ENCODE results near the gene GALNT18.

GALNT18 gene

DNA sequence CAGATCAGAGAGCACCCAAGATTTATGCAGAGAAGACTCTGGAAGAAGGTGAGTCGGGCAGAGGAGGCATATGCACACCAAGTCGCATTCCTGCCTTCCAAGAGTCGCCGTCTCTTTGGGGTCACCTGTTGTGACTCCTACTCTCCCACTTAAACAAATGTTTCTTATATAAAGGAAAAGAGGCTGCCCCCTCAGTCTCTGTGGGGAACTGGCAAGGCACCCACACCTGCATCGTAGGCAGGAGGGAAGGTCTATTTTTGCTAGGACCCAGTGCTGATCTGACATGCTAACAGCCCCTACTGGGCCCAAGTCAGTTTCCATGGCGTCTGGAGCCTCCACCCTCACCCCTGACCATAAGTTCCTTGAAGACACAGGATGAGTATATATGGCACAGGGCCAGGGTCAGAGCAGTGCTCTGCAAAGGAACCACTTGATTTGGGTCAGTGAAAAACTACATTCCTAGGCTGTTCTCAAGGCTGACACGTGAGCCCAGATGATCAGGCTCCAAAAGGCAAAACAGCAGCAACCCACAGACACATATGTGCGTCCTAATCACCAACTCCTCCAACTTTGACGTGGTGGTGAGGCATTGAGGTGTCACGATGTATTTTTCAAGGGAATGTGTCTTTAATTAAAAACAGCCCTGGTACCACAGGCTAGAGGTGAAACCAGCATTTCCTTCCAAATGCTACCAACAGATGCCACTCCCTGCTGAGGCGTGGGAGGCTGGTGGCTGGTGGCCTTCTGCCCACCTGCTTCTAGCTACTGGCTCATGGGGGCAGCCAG lies 213.2 kb downstream of the GALNT18 start:
- no peak for DNase-seq (ENCODE audit: low read depth in 2 of 2)

DNA sequence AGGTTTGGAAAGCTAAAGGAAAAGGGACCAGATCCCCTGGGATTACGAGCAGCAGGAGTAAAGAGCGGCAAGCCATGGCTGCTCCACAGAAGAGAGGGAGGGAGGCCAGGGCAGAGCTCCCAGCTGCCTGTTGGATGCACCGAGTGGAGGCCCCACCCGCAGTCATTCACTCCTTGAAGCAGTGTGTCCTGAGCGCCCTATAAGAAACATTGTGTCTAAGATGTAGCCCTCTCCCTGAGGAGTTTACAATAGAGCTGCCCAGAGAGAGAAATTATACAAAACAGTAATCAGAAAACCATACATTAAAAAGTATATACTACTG lies 214.1 kb downstream of the GALNT18 start:
- DNase-seq (ENCODE audit: low read depth in 2 of 2), result no peak

DNA sequence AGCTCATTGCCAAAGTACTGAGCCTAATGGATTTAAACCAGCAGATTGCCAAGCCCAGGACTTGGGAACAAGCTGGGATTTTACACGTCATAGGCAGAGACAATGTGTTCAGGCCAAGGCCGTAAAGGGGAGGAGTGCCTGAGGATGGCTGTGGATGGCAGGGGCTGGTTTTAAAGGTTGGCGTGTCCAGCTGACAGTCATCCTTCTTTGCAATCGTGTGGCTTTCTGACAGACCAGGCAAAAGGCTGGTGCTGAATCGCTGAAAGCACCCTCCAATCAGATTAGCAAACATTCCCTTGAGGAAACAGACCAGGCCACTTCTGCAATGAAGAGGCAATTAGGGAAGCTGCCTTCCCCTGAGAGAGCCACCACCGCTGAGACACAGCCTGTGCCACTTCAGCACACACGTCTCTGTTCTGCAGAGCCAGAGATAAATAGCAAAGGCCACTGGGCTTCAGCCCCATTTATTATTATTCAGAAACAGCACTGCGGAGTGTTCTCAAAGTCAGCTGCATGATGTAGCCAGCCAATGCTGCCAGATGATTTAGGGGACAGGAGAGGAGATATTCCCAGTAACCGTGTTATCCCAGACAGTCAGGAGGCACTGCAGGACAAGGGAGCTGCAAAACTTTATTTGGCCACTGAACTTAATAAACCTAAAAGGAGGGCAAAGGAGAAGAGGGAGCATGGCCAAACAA lies 214.6 kb downstream of the GALNT18 start:
- DNase-seq (ENCODE audit: low read depth in 2 of 2), result no peak

DNA sequence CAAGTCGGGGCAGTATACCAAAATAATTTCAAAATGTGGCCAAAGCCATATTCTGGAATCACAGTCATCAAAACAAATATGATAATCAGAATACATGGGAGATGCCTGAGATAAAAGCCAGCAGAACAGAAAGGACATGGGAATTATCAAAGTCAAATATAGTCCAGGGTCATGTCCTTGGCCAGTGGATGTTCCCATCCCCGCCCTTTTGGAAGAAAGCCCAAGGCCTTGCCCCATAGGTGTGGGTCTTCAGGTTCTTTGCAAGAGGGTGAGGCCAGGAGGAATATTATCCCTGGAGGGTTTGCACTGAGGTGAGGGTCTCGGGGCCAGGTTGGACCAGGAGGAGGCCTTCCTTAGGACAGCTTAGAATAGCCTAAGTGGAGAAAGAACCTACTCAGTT lies 215.2 kb downstream of the GALNT18 start:
- DNase-seq (ENCODE audit: low read depth in 2 of 2), result no peak

DNA sequence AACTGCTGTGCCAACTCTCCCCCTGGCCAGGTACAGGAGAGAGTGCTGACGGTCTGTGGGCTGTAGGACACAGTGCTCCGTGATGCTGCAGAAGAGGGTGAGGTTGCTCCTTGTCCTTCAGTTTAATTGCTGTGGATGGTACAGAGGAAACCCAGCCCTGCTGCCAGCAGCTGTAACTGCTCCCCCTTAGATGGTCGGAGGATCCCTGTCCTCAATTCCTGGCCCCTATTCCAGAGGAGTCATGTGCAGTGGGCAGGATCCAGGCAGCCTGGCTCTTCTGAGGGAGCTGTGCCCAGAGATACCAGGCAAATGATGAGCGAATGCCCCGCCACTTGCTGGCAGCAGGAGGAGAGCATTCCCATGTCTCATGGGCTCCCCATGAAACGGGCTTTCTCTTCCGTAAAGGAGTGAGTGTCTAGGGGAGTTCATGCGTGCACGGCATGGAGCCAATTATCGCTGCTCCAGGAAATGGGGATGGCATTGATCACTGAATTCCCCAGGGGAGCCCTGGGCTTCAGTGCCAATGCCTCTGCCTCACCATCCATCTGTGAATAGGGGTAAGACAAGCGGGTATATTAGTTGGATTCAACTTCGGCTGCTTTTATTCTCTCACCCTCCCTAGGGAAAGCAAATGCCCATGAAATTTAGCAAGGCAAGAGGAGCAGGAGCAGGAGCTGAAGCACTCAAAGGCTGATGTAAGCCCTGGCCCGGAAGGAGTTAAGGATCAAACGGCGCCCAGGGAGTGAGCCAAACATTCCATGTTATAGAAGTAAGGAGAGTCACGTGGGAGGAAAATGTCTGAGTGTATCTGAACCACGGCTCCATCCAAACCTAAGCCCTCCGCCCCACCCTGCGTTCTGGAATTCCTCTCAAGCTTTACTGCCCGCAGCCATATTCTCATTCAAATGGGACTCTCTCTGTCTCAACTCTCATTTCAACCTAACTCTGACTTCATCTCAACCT lies 217.8 kb downstream of the GALNT18 start:
- DNase-seq (ENCODE audit: low read depth in 2 of 2), result no peak

DNA sequence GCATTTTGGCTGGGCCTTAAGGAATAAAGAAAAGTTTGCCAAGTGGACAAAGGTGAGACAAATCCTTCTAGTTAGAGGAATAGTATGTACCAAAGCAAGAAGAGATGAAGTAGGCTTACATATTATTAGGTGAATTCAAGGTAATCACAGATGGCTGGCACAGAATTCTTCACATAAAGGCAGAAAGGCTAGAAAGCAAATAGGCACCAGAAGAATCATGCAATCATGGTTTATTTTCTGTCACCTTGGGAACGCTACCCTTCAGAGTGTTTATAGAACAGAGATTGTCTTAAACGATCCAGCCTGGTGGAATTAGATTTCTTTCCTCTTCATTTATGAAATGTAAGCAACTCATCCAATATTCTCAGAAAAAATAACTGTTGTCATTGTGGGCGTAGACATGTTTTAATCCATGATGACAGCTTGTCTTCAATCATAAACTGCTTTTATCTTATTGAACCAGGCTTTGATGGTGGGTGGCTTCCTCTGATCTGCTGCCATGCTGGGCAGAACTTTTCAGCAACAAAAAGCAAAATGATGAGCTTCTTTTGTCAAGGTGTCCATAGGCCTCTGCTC lies 219.8 kb downstream of the GALNT18 start:
- no peak for DNase-seq (ENCODE audit: low read depth in 2 of 2)

DNA sequence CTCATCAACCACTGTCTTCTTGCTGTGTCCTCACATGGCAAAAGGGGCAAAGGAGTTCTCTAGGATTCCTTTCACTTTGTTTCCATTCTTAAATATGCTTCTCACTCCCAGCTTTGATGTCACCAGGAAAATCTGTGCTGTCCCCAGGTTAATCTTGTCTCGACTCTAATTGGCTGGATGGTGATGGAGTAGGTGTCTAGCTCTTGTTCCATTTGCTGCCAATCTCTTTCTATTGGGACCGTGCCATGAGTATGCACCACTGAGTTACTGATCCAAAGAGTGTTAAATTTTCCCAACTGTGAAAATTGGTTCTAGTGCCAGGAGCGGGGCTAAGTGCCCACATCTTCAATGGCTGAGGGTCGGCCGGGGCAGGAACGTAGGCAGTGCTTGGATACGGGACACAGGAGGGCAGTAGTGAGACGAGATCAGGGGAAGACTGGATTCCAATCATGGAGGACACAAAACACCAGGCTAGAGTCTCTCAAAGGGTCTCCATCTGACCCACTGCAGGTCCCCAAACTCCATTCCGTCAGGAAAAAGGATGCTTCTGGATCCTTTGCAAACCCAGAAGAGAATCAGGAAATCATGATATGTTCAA lies 221.1 kb downstream of the GALNT18 start:
- DNase-seq (ENCODE audit: low read depth in 2 of 2), result no peak

DNA sequence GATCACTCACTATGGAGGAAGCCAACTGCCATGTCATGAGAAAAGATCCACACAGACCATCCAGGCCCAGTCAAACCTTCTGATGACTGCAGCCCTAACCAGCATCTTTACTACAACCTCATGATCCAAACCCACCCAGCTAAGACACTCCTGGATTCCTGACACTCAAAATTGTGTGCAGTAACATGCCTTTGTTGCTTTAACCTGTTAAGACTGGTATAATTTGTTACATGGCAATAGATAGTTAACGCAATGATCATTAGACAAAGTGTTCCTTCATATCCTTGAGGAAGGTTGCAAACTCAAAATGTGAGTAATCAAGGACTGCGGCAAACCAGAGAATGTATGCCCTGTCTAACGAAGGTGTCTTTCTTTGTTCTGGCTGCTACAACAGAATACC lies 221.7 kb downstream of the GALNT18 start:
- DNase-seq (ENCODE audit: low read depth in 2 of 2), result no peak

DNA sequence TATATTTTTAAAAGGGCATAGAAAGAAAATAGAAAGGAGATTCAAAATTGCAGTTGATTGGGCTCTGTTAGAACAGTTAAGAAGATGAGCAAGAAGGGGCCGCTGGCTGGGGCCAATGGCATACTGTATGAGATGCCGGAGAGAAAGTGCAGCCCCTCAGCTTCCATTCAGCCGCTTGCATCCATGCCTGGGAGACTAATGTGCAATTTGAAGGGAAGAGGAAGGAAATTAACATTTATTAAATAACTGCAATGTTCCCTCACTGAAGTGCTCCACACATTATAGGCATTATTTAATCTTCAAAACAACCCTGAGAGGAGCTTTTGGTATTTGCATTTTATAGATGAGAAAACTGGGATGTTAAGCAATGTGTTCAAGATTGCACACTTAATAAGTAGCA lies 224.0 kb downstream of the GALNT18 start:
- DNase-seq (ENCODE audit: low read depth in 2 of 2), result no peak

DNA sequence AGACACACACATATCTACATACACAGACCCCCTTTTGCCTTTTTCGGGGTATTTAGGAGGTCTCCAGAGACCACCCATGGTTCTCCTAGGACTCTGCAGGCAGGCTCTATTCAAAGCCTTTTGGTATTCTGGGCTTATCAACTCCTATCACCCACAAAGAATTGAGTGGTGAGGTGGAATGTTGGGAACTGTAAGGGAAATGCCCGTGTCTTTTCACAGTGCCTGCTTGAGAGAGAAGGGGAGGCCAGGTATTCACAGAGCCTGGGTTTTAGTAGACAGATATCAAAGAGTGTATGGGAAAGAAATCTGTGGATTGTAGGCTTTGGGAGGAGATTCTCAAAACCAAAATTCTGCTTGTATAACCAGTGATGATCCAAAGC lies 224.8 kb downstream of the GALNT18 start:
- DNase-seq (ENCODE audit: low read depth in 2 of 2), result no peak

DNA sequence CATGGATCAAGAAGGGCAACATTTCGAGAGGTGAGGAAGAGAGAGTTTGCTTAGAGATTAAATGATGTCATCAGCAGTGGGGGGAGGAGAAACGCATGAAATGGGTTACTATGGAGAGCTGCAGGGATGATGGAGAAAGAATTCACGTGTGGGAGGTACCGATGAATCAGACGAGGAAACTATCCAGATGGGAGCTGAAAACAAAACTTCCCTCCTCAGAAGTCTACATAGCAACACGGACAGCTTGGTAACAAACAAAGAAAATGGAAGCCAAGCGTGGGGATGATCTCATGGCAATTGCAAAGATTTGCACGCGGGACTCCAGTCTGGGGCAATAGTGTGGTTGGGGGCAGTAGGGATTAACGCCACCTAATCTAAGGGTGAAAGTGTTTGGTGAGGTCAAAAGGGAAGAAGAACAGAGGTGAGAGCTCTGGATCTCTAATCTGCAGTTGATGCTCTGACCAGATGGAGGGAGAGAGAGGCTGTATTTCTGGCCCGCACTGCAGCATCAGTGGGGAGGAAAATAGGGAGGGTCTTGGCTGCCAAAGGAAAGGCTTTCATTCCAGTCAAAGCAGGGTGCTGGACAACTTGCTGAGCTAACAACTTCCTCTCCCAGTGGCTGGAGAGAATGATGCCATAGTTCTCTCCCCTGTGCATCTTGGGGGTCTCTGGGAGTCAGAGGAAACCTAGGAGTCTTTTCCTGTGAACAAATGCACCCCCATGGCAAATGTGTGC lies 225.3 kb downstream of the GALNT18 start:
- DNase-seq (ENCODE audit: low read depth in 2 of 2), result no peak

DNA sequence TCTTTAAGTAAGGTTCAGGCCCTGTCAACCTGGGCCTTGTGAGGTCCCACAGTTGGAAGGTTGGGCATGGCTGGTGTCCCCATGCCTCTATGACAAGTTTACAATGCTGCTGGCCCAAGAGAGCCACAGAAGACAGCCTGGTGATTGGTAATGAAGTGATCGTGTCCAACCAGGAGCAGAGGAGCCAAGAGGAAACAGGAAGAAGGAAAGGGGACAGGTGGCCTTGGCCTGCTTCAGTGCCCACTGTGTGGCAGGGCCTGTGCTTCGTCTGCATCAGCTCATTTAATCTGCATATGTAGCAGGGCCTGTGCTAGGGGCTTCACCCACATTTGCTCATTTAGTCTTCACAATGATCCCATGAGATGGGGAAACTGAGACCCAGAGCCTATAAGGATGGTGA lies 226.7 kb downstream of the GALNT18 start:
- DNase-seq (ENCODE audit: low read depth in 2 of 2), result no peak

DNA sequence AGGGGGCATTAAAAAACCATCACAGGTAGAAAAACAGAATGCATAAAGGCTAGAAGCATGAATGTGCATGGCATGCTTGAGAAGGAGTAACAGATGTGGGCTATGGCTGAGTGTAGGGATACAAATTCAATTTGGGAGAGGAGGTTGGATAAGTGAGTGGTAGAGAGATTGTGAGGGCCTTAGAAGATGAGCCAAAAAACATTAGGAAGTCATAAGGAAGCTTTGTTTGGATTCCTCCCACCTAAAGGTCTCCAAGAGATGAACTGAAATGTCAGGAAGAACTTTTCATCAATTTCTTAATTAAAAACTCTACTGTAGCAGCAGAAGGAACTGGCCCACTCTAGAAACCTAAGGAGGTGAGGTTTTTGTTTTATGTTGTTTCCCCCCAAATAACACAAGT lies 227.6 kb downstream of the GALNT18 start:
- DNase-seq (ENCODE audit: low read depth in 2 of 2), result no peak

DNA sequence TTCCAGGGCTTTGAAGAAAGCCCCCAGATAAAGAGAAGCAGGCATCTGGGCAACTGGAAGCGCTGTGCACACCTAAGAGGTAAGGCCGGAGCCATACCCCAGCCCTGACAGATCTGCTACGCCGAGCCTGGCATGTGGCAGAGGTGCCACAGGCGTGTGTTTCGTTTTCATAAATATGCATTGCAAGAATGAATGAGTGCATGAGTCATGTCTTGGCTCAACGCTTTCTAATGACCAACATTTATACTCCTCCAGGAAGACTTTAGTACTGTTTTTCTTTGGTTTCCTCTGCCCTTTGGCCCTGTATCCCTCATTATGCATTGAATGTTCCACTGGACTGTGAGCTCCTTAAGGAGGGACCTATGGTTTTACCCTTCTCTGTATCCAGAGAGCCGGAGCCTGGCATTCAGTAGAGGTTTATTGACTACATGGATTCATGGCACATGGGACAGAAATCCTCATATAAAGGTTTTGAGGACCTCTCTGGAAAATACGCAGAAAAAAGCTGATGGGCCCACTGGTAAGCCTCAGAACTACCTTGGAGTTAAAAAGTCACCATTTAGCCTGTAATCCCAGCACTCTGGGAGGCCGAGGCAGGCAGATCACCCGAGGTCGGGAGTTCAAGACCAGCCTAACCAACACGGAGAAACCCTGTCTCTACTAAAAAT lies 229.9 kb downstream of the GALNT18 start:
- DNase-seq (ENCODE audit: low read depth in 2 of 2), result no peak

DNA sequence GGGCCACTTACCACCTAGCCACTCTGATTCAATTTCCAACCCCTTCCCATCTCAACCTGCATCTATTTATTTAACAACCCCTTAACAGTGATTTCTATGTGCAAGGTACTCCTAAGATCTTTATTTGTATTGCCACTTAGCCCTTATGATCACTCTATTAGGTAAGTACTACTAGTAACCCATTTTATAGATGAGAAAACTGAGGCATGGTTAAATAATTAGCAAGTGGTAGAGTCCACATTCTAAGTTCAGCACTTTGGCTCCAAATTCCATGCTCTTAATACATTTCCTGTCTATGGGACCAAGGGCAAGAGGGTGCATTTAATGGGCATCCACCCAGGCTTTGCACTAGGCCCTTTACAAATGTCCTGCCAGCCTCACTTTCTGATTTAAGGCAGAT lies 230.6 kb downstream of the GALNT18 start:
- no peak for DNase-seq (ENCODE audit: low read depth in 2 of 2)

DNA sequence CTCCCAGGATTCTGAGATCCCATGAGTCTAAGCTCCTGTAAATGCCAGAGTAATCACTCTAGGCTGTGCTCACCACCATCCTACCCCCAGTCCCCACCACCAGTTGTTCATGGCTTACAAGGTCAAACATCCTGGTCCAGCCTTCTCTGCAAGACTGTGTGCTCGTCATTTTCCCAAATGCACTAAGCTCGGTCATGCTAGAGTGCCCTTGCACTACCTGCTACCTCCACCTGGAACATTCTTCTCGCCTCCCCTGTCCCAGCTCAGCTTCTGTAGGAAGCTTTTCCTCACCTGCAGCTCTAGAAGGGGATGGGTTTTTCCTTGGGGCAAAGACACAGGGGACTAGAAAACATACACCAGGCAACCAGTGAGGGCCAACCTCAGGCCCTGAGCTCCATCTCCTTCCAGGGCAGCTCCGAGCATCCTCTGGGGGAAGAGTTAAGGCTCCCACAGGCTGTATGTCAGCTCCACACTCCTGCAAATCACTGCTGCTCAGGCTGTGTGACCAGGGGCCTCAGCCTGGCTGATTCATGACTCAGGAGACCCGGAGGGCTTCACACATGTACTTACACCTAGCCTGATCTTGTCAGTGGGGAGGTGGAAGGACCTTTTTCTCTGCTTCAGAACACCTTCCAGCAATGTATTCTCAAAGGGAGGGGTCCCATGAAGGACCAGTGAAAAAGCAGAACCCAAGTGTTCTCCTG lies 231.6 kb downstream of the GALNT18 start:
- no peak for DNase-seq (ENCODE audit: low read depth in 2 of 2)

DNA sequence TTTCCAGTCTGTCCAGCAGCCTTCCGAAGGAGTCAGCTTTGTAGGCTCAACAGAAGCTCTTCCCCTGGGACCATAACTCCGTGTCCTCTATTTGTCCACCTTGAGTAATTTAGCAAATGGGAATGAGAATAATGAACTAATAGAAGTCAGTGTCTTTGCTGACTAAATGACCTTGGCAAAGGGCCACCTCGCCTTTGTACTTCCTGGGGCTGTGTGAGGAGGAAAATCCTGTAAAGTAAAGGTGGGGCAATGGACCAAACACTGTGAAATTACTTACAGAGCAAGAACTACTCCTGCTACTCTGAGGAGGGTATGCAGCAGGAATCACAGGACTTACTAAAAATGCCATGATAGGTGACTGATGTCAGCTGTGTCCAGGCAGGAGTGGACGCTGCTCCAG lies 232.6 kb downstream of the GALNT18 start:
- DNase-seq (ENCODE audit: low read depth in 2 of 2), result no peak

DNA sequence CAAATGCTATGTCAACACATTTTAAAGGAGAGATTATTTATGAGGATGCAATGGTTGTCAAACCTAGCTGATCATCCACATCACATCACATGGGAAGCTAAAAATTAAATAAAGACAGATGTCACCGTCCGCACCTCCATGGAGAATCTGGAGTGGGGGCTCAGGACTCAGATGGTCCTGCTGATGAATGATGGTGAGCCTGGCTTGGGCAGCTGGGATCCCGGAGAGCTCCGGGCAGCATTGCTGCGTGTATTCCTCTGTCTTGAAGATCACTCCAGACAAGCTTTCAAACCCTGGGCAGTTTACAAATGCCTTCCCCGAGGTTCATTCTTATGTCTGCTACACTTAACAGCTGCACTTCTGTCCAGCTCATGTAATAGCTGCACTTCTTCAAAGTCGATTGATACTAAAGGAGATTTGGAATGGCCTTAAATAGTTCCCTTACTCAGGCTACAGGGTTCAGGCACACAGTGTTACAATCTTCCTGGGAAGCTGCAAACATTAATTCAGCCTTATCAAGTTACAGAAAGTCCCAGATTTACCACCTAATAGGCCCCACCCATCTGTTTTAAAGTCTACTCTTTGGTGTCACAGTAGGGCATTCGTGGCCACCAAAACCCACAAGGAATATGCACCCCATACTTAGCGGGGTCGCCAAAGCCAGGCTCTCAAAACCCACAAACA lies 234.0 kb downstream of the GALNT18 start:
- DNase-seq (ENCODE audit: low read depth in 2 of 2), result no peak

DNA sequence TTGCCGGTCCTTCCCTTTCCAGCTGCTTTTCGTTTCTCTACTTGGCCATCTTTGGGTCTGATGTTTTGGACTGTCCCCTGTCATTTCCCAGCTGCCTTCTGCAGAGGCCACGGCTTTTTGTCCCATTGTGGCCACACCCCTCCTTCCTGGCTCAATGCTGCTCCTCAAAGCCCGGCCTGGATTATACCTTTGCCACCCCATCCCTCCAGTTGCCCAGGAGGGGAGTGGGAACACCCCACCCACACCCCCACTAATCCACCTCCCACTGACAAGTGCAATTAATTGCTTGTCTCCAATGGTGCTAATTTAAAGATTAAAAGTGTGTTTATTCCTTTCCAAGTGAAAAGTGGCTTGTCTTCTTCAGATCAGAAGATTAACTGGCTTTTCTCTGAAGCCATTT lies 234.6 kb downstream of the GALNT18 start:
- DNase-seq (ENCODE audit: low read depth in 2 of 2), result no peak
